HK-2 (cell line): Measurements from ENCODE around the gene SPATA25.
"Not testable (repeated sequence)": the region's sequence is repeated elsewhere in the genome, so short reads cannot be mapped to it uniquely, and the experiment has no call there.

Source experiments
- DNase-seq: peaks from one replicate; pipeline ENCODE4 v3.0.0-alpha.2; 2018; ENCODE audit not compliant: unreplicated experiment

The SPATA25 gene, protein sequence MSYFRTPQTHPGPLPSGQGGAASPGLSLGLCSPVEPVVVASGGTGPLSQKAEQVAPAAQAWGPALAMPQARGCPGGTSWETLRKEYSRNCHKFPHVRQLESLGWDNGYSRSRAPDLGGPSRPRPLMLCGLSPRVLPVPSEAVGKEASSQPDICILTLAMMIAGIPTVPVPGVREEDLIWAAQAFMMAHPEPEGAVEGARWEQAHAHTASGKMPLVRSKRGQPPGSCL

DNA sequence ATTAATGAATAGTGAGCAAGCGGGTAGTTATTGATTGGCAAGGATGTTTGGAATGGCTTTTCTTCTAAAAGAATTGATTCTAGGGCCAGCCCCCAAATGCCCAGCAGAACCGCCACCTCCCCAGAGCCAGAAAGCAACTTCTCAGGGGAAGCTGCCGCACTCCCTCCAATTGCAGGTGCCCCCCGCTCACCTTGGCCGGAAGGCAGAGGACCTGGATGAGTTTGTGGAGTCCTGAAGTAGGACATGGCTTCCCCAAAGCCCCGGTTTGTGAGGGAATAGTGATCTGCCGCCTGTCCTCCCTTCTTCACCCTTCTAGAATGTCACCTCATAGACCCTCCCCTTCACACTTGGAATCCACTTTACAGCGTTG is at the start of gene SPATA25:
SPATA25 (minus strand) TSS at position 277 of the 370 bp plus-strand sequence; CDS start at position 245, 32 bp downstream.
- DNase-seq, result no peak

DNA sequence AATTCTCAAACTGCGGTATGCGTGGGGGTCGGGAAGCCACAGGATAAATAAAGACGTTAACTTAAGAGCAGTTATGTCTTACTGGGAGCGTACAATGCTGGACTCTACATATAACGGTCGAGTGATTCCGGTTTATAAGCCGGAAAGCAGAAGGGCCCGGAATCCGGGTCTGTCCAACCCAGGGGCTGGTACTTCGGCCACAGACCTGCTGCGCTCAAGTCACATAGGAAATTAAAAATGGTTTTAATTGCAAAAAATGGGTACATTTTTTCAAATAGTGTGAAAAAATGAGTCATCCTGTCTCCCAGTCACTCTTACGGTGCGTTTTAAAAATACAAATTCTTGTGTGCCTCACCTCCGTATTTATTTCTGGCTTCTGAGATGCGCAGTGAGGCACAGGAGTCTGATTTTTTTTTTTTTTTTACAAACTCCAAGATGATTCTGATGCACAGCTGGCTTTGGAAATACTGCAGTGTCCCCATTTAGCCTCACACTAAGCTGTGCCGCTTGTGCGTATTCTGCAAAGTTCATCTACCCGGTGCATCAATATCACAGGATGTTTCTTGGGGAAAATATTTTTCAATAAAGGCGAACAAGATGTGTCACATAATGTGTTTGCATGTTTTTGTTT is 48.1 kb upstream of the SPATA25 start:
- DNase-seq, result no peak

DNA sequence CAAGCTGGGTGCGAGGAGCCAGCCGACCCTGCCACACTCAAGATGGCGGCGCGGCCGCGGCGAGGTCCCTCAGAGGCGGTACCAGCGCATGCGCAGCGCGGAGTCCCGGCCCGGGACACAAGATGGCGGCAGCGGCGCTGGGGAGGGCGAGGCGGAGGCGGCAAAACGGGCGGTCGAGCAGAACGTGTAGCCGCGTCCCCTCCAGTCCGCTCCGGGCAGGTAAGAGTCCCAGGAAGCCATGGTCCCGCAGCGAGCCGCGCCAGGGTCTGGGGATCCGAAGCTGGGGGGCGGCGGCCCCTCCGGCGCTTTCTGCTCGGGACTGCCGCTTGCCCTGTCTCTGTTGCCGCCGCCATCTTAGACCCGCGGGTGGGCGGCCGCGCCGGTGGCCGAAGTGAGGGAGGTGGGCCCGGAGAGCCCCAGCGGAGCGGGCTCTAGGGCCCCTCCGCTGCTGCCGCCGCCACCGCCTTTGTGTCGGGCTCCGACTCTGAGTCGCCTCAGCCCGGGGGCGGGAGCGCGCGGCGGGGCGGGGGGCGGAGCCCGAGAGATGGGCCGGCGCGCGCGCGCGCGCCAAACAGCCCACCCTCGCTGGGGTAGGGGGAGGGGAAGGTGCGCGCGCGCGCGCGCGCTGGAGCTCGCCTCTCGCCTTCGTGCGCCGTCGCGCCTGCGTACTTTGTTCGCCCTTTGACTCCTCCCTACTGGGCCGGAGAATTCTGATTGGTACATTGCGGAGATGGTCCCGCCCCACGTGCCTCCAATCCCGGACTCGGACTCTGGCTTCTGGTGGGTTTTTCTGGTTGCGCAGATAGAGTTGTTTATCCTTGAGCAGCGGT is 47.4 kb upstream of the SPATA25 start, which contains the start of gene PCIF1:
PCIF1 (plus strand) TSS at position 98 of the 830 bp plus-strand sequence. CDS start 4,317 bp downstream, outside the sequence.
- DNase-seq, result peak; percentile 100

DNA sequence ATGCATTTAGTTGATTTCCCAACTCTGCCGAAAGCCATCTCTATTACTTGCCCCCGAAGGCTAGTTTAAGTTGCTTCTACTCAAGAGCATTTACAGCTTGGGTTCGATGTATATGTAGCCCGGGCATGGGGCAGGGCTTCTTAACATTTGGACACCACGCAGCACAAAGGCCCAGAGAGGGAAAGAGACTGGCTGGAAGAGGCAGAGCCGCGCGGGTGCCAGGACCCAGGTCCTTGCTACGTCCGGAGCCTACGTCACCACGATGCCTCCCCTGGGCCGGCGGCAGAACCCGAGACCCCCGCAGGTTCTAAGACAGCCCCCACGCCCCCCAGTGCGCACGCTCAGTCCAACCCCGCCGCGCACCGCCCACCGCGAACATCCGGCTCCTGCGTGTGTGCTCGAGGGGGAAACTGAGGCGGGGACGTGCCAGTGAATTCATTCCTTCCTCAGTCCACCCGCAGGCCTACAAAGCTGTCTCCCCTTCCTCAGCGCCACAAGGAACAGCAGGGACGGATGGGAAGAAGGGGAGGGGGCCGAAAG is 46.7 kb upstream of the SPATA25 start:
- DNase-seq, result no peak

DNA sequence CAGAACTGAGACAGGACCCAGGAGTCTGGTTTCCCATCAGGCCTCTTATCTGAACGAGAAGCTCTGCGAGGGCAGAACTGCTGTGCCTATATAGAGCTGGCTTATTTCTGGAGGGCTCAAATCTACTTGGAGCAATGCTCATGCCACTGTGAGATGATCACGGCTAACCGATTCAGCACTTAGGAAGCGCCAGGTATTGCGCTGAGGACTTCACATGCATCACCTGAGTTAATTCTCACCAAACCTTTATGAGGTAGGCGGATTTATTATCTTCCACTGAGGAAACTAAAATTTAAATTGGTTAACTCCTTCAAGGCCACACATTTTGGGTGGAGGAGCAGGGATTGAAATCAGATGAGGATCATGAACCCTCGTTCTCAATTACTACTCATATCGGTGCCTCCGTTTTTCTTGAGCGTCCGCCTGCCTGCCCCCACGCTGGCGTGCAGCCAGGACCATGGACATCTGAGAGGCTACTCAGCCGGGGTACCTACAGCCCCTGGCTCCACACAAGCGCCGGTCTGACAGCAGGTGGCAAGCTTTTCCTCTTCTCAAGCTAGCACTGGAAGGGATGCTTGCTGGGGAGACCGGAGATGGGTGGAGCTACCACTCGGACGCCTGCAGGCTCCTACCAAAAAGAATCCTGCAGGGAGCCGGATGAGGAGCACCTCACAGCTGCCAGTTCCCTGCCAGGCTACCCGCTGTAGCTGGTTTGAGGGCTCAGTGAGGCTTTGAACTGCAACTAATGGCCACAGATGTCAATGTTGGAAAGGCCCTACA is 46.0 kb upstream of the SPATA25 start:
- peak; percentile 89 for DNase-seq

DNA sequence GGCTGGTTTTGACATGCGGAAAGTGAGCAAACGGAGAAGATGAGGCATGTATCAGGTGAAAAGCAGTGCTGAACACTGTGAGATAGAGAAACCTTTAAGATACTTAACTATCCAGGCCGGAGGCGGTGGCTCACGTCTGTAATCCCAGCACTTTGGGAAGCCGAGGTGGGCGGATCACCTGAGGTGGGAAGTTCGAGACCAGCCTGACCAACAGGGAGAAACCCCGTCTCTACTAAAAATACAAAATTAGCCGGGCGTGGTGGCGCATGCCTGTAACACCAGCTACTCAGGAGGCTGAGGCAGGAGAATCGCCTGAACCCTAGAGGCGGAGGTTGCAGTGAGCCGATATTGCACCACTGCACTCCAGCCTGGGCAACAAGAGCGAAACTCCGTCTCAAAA is 44.3 kb upstream of the SPATA25 start:
- DNase-seq, result not testable (repeated sequence)

DNA sequence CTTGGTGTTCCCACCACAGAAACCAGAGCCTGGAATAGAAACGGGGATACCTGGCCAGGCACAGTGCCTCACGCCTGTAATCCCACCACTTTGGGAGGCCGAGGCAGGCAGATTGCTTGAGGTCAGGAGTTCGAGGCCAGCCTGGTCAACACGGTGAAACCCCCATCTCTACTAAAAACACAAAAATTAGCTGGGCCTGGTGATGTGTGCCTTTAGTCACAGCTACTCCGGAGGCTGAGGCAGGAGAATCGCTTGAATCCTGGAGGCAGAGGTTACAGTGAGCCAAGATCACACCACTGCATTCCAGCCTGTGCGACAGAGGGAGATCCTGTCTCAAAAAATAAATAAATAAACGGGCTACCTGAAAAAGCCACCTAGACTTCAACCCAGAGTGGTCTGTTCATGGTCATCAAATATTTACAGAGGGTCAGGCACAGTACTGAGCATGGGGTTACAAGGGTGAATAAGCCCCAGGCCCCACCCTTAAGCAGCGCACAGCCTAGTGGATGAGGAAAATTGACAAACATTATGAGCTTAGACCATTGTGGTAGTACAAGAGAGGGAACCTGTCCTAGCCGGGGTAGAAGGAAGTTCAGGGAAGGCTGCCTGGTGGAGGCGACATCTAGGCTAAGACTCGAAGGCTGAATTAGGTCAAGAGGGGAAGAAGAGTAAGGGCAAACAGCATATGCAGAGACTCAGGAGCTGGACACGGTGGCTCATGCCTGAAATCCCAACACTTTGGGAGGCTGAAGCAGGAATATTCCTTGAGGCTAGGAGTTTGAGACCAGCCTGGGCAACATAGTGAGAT is 39.9 kb upstream of the SPATA25 start:
- no peak for DNase-seq

DNA sequence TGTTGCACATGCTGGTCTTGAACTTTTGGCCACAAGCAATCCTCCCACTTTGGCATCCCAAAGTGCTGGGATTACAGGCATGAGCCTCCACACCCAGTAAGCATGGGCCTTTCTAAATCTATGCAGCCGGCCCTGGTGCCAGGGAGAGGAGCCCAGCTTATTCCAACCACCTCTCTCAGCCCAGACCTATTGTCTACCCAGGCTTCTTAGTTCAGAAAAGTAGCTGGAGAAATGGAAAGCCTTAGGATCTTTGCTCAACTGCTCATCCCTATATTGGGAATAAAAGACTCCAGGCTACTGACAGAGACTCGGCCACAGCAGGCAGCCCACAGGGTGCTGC is 39.3 kb upstream of the SPATA25 start:
- DNase-seq, result no peak

DNA sequence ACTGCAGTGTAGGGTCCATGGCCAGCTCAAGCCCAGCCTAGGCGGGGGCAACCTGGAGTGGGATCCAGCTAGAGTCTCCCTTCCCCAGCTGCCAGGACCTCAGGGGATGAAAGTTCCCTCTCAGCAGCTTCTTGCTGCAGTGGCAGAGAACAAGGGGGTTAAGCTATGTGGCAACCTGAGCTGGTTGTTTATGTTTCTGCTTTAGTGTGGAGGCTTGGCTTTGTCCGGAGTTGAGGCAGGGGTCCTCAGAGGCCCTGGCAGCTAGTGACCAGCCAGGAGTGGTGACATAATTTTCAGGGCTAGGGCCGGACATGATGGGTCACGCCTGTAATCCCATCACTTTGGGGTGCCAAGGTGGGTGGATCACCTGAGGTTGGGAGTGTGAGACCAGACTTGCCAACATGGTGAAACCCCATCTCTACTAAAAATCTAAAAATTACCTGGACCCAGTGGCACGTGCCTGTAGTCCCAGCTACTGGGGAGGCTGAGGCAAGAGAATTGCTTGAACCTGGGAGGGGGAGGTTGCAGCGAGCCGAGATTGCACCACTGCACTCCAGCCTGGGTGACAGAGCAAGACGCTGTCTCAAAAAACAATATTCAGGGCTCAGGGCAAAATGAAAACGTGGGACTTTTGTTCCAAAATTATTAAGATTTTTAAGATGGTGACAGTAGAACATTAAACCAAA is 38.5 kb upstream of the SPATA25 start:
- DNase-seq, result no peak

DNA sequence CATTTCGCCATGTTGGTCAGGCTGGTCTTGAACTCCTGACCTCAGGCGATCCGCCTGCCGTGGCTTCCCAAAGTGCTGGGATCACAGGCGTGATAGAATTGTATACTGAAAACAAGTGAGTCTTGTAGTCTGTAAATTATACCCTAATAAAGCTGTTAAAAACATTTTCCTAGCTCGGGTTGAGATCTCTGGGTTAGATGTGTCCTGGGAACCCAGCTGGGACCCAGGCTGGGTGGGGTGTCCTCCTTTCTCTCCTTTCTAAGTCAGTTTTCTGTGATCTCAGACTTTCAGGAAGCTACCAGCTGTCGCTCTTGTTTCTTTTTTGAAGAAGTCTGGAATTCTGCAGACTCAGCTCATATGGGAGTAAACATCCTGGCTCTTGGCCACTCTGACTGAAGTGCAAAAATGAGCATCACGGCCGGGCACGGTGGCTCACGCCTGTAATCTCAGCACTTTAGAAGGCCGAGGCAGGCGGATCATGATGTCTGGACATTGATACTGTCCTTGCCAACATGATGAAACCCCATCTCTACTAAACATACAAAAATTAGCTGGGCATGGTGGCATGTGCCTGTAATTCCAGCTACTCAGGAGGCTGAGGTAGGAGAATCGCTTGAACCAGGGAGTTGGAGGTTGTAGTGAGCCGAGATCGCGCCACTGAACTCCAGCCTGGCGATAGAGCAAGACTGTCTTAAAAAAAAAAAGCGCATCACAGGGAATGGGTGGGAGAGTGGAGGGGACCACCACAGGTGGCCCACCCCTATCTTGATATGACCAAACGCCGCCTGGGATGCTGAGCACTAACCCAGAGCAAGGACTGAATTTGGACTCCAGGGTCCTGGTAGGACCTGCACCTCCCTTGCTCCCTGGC is 37.2 kb upstream of the SPATA25 start:
- DNase-seq, result no peak

DNA sequence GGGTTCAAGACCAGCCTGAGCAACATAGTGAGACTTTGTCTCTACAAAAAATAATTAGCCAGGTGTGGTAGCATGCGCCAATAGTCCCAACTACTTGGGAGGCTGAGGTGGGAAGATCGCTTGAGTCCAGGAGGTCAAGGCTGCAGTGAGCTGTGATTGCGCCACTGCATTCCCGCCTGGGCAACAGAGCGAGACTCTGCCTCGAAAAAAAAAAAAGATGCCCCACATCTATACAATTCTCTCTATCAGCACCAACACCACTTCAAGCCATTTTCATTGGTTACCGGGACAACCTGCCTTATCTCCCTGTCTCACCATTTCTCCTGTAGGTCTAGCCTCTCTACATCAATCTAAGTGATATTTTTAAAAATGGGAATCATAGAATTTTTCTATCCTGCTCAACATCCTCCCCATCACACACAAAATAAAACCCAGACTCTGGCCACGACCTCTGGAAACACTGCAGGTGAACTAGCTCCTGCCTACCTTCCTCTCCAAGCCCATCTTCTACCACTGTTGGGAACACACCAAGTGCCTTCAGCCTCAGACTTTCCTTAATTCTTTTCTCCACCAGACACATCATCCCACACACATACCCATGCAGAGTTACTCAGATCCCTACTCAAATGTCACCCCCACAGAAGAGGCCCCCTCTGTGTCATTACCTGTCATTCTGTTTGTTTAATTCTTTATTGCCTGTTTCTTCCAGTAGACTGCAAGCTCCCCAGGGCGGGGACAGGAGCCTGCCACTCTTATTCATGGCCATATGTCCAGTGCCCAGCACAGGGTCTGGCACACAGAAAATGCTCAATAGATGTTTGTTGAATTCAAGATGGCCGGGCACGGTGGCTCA is 34.1 kb upstream of the SPATA25 start:
- DNase-seq, result no peak

DNA sequence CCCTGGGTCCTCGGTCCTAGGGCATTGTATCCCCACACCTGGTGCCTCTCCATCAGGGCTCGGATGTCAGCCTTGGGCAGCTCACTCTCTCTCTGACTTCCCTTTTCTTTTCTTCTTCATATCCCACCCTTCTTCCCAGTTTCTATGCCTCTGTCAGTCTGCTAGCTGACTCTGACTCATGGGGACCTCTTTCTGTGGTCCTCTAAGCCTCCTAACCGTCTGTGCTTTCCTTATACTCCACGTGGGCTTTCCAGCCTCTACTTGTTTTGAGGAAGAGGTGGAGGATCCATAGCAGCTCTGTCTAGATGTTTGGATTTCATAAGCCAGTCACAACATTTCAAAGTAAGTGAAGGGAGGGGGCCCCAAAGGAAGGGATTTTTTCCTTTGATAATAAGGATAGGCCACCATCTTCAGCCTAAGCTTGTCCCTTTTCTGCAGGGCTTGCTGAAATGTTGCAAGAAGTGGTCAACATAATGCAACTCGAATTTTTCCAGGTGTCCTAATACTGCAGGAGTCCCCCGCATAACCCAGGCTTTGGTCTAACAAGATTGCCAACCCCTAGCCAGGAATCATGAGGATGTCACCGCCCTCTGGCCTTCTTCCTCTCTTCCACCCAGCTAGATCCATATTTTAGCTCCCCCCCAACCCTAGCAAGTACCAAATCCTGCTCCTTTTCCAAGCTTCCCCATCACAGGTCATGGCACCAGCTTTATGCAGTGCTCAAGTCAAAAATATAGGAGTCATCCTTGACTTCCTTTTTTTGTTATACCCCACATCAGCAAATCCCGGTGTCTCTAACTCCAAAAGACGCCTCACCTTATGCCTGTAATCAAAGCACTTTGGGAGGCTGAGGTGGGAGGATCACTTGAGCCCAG is 33.3 kb upstream of the SPATA25 start:
- DNase-seq, result no peak

DNA sequence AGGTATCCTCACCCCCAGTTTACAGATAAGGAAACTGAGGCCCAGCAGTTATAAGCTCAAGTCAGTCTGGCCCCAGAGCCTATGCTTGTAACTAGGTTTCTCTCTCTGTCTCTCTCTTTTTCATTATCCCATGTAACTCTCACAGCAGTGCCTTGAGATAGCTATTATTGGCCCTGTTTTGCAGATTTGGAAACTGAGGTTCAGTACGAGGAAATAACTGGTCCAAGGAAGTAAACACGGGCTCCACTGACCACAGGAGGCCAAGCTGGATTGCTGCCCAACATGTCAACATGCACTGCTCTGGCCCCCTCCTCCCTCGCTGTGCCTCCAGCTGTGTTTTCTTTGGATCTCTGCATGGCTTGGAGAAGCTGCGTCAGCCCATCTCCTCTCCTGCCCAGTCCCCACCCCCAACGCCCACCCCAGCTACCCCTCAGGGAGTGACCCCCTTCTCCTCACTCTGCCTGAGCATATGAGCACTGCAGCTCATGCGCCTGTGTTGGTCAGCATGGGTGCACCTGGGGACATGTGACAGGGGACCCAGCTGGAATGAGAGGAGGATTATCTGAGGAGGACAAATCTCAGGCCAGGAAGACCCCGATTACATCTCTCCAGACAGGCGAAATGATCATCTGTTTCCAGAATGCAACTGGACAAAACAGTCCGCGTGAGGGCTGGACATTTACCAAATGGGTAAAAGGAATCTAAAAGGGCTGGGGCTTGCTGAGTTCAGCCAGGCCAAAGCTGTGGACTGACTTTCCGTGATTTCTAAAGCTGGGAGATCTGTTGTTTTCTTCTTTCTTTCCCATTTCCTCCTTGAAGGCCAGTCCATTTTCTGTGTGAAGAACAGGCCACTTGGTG is 32.3 kb upstream of the SPATA25 start:
- no peak for DNase-seq

DNA sequence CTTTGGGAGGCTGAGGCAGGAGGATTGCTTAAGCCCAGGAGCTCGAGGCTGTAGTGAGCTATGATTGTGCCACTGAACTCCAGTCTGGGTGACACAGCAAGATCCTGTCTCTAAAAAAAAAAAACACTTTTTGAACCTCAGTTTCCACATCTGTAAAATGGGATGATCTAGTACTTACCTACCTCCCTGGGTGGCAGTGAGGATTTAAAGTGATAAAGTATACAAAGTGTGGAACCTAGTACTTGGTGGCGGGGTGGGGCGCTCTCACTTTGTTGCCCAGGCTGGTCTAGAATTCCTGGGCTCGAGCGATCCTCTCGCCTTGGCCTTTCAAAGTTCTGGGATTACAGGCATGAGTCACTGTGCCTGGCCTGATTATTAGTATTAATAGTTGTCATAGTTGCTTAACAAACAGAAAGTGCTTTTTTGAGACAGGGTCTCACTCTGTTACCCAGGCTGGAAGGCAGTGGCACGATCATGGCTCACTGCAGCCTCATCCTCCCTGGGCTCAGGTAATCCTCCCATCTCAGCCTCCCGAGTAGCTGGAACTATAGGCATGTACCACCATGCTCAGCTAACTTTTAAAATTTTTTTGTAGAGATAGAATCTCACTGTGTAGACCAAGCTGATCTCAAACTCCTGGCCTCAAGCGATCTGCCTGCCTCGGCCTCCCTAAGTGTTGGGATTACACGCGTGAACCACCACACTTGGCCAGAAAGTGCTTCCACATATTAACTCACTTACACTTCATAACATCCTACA is 31.5 kb upstream of the SPATA25 start:
- DNase-seq, result no peak

DNA sequence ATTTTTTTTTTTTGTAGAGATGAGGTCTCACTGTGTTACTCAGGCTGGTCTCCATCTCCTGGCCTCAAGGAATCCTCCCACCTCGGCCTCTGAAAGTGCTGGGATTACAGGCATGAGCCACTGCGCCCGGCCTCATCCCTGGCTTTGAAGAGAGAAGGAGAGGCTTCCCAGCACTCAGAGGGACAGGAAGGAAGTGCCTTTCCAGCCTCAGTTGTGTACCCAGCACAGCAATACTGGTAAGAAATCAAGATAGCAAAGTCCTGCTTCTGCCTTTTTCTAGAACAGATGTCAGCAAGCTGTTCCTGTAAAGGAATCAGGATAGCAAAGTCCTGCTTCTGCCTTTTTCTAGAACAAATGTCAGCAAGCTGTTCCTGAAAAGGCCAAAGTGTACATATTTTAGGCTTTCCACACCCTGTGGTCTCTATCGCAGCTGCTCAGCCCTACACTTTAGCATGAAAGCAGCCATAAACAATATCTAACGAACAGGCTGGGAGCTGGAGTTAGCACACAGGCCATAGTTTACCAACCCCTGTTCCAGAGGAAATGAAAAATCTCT is 30.8 kb upstream of the SPATA25 start:
- DNase-seq, result no peak

DNA sequence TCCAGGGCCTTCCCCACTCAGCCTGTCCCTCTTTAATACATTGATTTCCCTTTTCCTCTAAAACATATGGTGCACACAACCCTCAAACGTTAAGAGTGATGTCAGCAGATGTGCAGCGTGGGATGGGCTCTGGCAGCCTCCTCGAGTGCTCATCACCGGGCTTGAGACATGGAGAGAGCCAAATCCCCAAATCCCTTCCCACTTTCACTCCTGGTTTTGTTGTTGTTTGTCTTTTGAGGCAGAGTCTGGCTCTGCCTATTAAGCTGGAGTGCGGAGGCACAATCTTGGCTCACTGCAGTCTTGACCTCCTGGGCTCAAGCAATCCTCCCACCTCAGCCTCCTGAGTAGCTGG is 30.3 kb upstream of the SPATA25 start:
- no peak for DNase-seq
